AG09319 (cell line): ENCODE results near the gene KCTD5.

Experiments used
- DNase-seq: peaks from one replicate; pipeline ENCODE4 v3.0.0-alpha.2; 2010; ENCODE audit warnings: low read depth; ENCODE audit errors: extremely low read depth
- TF ChIP-seq, protein P1 (sequence below): IDR thresholded peaks from 2 replicates; pipeline ENCODE4 v1.5.1; 2011; ENCODE audit warnings: low read depth, mild to moderate bottlenecking, inconsistent platforms, low read length, moderate library complexity

Gene KCTD5

DNA sequence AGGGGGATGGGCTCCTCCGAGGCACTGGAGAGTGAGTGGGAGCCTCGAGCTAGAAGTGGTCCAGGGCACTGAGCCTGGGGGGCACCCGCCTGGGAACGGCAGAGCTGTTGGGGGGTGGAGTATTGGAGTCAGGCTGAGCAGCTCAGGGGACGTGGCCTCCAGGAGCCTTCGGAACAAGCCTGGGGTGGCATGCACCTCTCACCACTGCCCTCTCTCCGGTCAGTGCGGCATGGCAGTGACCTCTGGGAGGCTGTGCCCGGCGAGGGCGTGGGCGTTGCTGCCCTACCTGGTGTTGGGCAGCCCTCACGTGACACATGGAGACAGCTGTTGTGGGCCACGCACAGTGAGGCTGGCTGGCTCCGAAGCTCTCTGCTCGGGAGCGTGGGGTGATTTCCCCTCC lies 23.8 kb downstream of the KCTD5 start:
- DNase-seq, result no peak
- TF ChIP-seq, protein P1, sequence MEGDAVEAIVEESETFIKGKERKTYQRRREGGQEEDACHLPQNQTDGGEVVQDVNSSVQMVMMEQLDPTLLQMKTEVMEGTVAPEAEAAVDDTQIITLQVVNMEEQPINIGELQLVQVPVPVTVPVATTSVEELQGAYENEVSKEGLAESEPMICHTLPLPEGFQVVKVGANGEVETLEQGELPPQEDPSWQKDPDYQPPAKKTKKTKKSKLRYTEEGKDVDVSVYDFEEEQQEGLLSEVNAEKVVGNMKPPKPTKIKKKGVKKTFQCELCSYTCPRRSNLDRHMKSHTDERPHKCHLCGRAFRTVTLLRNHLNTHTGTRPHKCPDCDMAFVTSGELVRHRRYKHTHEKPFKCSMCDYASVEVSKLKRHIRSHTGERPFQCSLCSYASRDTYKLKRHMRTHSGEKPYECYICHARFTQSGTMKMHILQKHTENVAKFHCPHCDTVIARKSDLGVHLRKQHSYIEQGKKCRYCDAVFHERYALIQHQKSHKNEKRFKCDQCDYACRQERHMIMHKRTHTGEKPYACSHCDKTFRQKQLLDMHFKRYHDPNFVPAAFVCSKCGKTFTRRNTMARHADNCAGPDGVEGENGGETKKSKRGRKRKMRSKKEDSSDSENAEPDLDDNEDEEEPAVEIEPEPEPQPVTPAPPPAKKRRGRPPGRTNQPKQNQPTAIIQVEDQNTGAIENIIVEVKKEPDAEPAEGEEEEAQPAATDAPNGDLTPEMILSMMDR, result no peak

DNA sequence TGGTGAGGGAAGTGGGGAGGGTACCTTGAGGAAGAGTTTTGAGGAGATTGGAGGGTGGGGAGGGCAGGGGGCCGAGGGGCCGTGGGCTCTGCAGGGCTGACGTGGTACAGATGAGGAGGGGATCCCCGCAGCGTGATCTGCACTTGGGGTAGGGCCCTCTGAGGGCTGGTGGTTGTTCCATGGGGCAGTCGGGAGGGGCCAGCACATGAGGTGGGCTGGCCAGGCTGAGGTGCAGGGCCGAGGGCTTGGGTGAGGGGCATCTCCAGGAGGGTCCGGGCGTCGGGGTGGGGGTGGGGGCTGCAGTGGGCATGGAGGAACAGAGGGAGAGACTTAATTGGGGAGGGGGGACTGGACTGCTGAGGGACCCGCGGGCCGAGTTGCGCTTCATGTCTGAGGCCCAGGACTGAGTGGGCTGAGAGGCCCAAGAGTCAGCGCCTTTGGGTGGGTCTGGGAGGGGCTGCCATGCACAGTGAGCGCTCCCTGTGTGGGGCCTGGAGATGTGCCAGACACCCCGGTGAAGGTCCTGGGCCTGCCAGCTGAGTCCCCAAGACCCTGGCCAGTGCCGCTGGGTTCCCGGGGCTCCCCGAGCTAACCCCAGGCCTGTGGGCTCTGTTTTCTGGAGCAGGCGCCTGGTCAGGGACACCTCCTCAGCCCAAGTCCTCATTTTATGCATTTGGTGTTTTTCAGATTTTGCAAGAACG lies 24.4 kb downstream of the KCTD5 start:
- DNase-seq, result no peak
- TF ChIP-seq, protein P1, result no peak

- TF ChIP-seq, protein P1, result no peak
- no peak for DNase-seq
Measured at GRCh38 chr16:2707368-2708289, 25.3 kb downstream of the KCTD5 start.

GRCh38 chr16:2708290-2708639 lies 25.9 kb downstream of the KCTD5 start:
- DNase-seq, result no peak
- TF ChIP-seq, protein P1, result no peak

DNA sequence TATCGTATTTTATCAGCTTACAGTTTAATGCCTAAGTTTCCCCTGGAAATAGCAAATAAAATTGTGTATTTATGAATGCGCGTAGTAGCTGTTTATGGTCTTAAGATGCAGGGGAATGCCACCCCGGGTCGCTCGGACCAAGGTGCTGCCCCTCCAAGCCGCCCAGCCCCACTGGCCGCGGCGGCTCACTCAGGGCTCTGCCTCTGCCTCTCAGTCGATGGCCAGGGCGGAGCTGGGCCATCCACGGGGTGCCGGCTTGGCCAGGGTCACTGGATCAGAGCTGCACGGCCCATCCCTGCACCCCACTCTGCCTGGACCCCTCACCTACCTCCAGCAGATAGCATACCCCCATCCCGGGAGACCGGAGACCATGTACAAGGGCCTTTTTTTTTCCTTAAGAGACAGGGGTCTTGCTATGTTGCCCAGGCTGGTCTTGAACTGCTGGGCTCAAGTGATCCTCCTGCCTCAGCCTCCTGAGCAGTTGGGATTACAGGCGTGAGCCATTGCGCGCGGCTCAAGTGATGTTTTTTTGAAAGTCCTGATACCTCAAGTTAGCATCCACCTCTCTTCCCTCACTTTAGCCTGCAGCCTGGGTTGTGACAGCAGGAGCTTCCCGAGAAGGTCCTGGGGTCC lies 26.7 kb downstream of the KCTD5 start:
- DNase-seq, result no peak
- TF ChIP-seq, protein P1, result no peak

DNA sequence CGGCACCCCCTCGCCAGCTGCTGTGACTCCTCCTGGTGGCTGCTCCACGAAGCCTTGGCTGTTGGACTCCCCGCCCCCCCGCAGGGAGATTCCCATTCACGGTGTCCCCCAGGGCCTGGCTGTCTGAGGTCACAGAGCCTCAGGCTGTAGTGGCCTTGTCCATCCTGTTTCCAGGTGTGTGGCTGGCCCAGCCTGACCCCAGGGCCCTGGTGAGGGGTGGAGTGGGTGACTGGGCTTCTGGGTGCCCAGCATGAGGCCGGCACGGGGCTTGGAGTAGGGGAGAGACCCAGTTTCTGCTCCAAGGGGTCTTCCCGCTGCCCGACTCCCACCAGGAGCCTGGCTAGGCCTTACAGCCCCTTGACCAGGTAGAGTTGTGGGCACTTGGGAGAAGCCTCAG lies 27.3 kb downstream of the KCTD5 start:
- DNase-seq, result no peak
- TF ChIP-seq, protein P1, result no peak
